ENCODE measurements around the gene PPP1CA.
"Not testable (repeated sequence)": the region's sequence is repeated elsewhere in the genome, so short reads cannot be mapped to it uniquely, and the experiment has no call there.

PPP1CA gene

GRCh38 chr11:67416416-67417335 lies 15.0 kb upstream of the PPP1CA start:
- DNase-seq (ENCODE audit: low spot score): no peak

- DNase-seq (ENCODE audit: low spot score): peak; percentile 83
These were observed 14.0 kb upstream of the PPP1CA start, which contains the start of gene CARNS1 for GRCh38 chr11:67415501-67416304. TSS of gene CARNS1 (plus strand) at chr11:67415678. CDS start at chr11:67416200, 522 bp downstream.

GRCh38 chr11:67413266-67413849 lies 11.7 kb upstream of the PPP1CA start:
- no peak for DNase-seq (ENCODE audit: low spot score)

- DNase-seq (ENCODE audit: low spot score): no peak
These were observed 11.0 kb upstream of the PPP1CA start for GRCh38 chr11:67412495-67413179.

- peak; percentile 78 for DNase-seq (ENCODE audit: low spot score)
These were observed 10.1 kb upstream of the PPP1CA start for GRCh38 chr11:67411785-67412152.

GRCh38 chr11:67410984-67411784 lies 9.5 kb upstream of the PPP1CA start:
- DNase-seq (ENCODE audit: low spot score): no peak

GRCh38 chr11:67410369-67410831 lies 8.7 kb upstream of the PPP1CA start:
- DNase-seq (ENCODE audit: low spot score): peak; percentile 93

GRCh38 chr11:67409781-67410368 lies 8.2 kb upstream of the PPP1CA start:
- DNase-seq (ENCODE audit: low spot score): no peak

- DNase-seq (ENCODE audit: low spot score): no peak
These were observed 7.6 kb upstream of the PPP1CA start for GRCh38 chr11:67409261-67409666.

- DNase-seq (ENCODE audit: low spot score): no peak
These were observed 7.0 kb upstream of the PPP1CA start for GRCh38 chr11:67408437-67409200.

- no peak for DNase-seq (ENCODE audit: low spot score)
These were observed 6.1 kb upstream of the PPP1CA start for GRCh38 chr11:67407688-67408163.

- DNase-seq (ENCODE audit: low spot score): peak; percentile 87
These were observed 5.5 kb upstream of the PPP1CA start for GRCh38 chr11:67406969-67407687.

GRCh38 chr11:67406420-67406968 lies 4.8 kb upstream of the PPP1CA start:
- DNase-seq (ENCODE audit: low spot score): no peak

- DNase-seq (ENCODE audit: low spot score): no peak
These were observed 4.2 kb upstream of the PPP1CA start for GRCh38 chr11:67405688-67406339.

- DNase-seq (ENCODE audit: low spot score): no peak
These were observed 3.5 kb upstream of the PPP1CA start for GRCh38 chr11:67405196-67405567.

GRCh38 chr11:67404515-67405195 lies 3.0 kb upstream of the PPP1CA start:
- no peak for DNase-seq (ENCODE audit: low spot score)

- not testable (repeated sequence) for DNase-seq (ENCODE audit: low spot score)
These were observed 1.4 kb upstream of the PPP1CA start for GRCh38 chr11:67403085-67403484.
